A172 (cell line): Measurements from ENCODE around the gene CHM. TPM values are rescaled to one million over a fixed set of nuclear protein-coding genes. Genes with fewer than 3 reads are reported as not detected.
"Not testable (repeated sequence)": the region's sequence is repeated elsewhere in the genome, so short reads cannot be mapped to it uniquely, and the experiment has no call there.

Experiments used
- DNase-seq: peaks from one replicate; pipeline ENCODE4 v3.0.0-alpha.2; 2015; ENCODE audit warnings: low spot score
- total RNA-seq: library from RNA; depleted of rRNA; stranded (reverse); fragments of >200 nt; shearing (Covaris generic); gene quantifications from 2 replicates; pipeline ENCODE4 v1.2.3, GENCODE V29; 2014

Gene CHM
- total RNA-seq, 1 experiment from 2014 or later, result 11.6 TPM

- no peak for DNase-seq
Measured at GRCh38 chrX:85998954-85999353, 48.4 kb downstream of the CHM start.

- no peak for DNase-seq
Measured at GRCh38 chrX:85996555-85996954, 50.8 kb downstream of the CHM start.

GRCh38 chrX:85995641-85996040, 51.7 kb downstream of the CHM start:
- no peak for DNase-seq

- no peak for DNase-seq
Measured at GRCh38 chrX:85994797-85995196, 52.6 kb downstream of the CHM start.

GRCh38 chrX:85994228-85994627, 53.1 kb downstream of the CHM start:
- DNase-seq, result no peak

GRCh38 chrX:85993539-85994197, 53.7 kb downstream of the CHM start:
- DNase-seq, result no peak

GRCh38 chrX:85992811-85993229, 54.5 kb downstream of the CHM start:
- peak; percentile 3 for DNase-seq

- no peak for DNase-seq
Measured at GRCh38 chrX:85988353-85988752, 59.0 kb downstream of the CHM start.

GRCh38 chrX:85980286-85980685, 67.1 kb downstream of the CHM start:
- no peak for DNase-seq

- no peak for DNase-seq
Measured at GRCh38 chrX:85977218-85977617, 70.1 kb downstream of the CHM start.

GRCh38 chrX:85972351-85972750, 75.0 kb downstream of the CHM start:
- DNase-seq, result not testable (repeated sequence)

GRCh38 chrX:85964744-85965143, 82.6 kb downstream of the CHM start:
- no peak for DNase-seq

- DNase-seq, result peak; percentile 18
Measured at GRCh38 chrX:85963736-85964135, 83.6 kb downstream of the CHM start.

GRCh38 chrX:85955510-85955909, 91.8 kb downstream of the CHM start:
- DNase-seq, result no peak

- not testable (repeated sequence) for DNase-seq
Measured at GRCh38 chrX:85944751-85945150, 102.6 kb downstream of the CHM start.

- DNase-seq, result no peak
Measured at GRCh38 chrX:85941275-85941674, 106.1 kb downstream of the CHM start.

GRCh38 chrX:85939942-85940341, 107.4 kb downstream of the CHM start:
- DNase-seq, result not testable (repeated sequence)

- DNase-seq, result not testable (repeated sequence)
Measured at GRCh38 chrX:85934399-85934798, 113.0 kb downstream of the CHM start.

GRCh38 chrX:85930099-85930498, 117.3 kb downstream of the CHM start:
- DNase-seq, result no peak

- DNase-seq, result no peak
Measured at GRCh38 chrX:85928606-85929005, 118.8 kb downstream of the CHM start.

- DNase-seq, result no peak
Measured at GRCh38 chrX:85927740-85928139, 119.6 kb downstream of the CHM start.

- DNase-seq, result no peak
Measured at GRCh38 chrX:85922821-85923220, 124.5 kb downstream of the CHM start.

GRCh38 chrX:85916656-85917280, 130.6 kb downstream of the CHM start:
- DNase-seq, result not testable (repeated sequence)

- DNase-seq, result no peak
Measured at GRCh38 chrX:85914431-85914830, 132.9 kb downstream of the CHM start.
